Activated naive CD8-positive, alpha-beta T cell treated with anti-CD3 and anti-CD28 coated beads, Interleukin-2, amount 50 U/mL, for 24 hours (primary cell): ENCODE data around the gene FGF2.
A peak's percentile ranks its signal among the peaks of the same experiment; 100 is the strongest.
"Not testable (repeated sequence)": the region's sequence is repeated elsewhere in the genome, so short reads cannot be mapped to it uniquely, and the experiment has no call there.

Experiments
- ATAC-seq: fragments of 150-1000 bp; cut with Tn5 transposase; one replicate; pipeline ENCODE4 v1.10.0; 2021
- DNase-seq: peaks from one replicate; pipeline ENCODE4 v3.0.0; 2021
- H3K27ac Mint-ChIP-seq: one replicate; pipeline ENCODE4 v1.8.0; 2021; ENCODE audit warnings: mild to moderate bottlenecking, mixed read lengths
- H3K27me3 Mint-ChIP-seq: one replicate; pipeline ENCODE4 v1.8.0; 2021; ENCODE audit warnings: mixed read lengths
- H3K36me3 Mint-ChIP-seq: one replicate; pipeline ENCODE4 v1.8.0; 2021; ENCODE audit warnings: low read depth, mixed read lengths
- H3K4me1 Mint-ChIP-seq: one replicate; pipeline ENCODE4 v1.8.0; 2021; ENCODE audit warnings: mixed read lengths
- H3K4me3 Mint-ChIP-seq: one replicate; pipeline ENCODE4 v1.8.0; 2021; ENCODE audit warnings: mild to moderate bottlenecking, moderate library complexity, mixed read lengths
- H3K9me3 Mint-ChIP-seq: one replicate; pipeline ENCODE4 v1.8.0; 2021; ENCODE audit warnings: mixed read lengths

The FGF2 gene

DNA sequence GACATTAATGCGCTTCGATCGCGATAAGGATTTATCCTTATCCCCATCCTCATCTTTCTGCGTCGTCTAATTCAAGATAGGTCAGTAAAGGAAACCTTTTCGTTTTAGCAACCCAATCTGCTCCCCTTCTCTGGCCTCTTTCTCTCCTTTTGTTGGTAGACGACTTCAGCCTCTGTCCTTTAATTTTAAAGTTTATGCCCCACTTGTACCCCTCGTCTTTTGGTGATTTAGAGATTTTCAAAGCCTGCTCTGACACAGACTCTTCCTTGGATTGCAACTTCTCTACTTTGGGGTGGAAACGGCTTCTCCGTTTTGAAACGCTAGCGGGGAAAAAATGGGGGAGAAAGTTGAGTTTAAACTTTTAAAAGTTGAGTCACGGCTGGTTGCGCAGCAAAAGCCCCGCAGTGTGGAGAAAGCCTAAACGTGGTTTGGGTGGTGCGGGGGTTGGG lies 528 bp upstream of the FGF2 start:
- no peak for ATAC-seq
- H3K27ac Mint-ChIP-seq = no peak overlapping the region
- no peaks in the 10 kb centered on the region for H3K36me3 Mint-ChIP-seq
- H3K4me3 Mint-ChIP-seq = peak overlapping the region; percentile 41
- peaks cover 12% of the 10 kb centered on the region for H3K4me1 Mint-ChIP-seq
- peaks cover 72% of the 10 kb centered on the region for H3K27me3 Mint-ChIP-seq
- H3K9me3 Mint-ChIP-seq = no peaks in the 10 kb centered on the region
- DNase-seq = no peak

GRCh38 chr4:122827258-122827878 lies 737 bp downstream of the FGF2 start:
- Mint-ChIP-seq H3K9me3 (no peaks in the 10 kb centered on the region), H3K27me3 (peaks cover 73% of the 10 kb centered on the region), H3K27ac (no peak overlapping the region), H3K36me3 (no peaks in the 10 kb centered on the region), H3K4me1 (peaks cover 12% of the 10 kb centered on the region), H3K4me3 (peak overlapping the region; percentile 78)
- ATAC-seq (peak; percentile 20), DNase-seq (peak; percentile 38)

DNA sequence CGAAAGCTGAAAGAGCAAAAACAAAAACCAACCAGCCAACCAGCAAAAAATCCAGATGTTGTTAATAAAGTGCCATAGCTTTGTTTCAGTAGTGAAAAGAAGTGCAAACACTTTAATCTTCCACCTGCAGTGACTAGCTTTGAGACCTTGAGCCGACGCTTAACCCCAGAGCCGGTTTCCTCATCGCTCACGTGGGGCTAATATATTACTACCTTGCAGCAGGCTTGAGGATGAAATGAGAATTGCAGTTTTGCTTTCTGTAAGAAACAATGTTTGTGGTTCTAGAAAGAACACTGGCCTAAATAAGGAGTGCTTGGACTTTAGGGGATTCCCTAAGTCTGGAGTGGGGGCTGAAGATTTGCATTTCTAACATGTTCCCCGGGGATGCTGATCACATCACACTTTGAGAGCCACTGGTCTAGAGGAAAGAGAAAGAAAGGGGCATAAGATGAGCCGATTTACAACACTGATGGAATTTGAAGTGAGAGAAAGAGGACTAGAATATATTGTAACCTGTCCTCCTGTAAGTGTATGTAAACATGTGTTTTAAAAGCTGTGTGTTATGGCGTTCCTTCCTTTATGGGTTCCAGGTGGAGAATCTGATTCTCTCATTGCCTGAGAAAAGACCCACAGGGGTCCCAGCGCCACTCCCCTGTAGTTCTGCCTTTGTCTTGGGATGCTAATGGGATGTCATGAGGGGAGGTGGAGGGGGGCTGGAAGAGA lies 1.4 kb downstream of the FGF2 start:
- peaks cover 12% of the 10 kb centered on the region for H3K4me1 Mint-ChIP-seq
- DNase-seq = peak; percentile 21
- no peak overlapping the region for H3K27ac Mint-ChIP-seq
- ATAC-seq = peak; percentile 79
- H3K36me3 Mint-ChIP-seq = no peaks in the 10 kb centered on the region
- H3K27me3 Mint-ChIP-seq = peaks cover 78% of the 10 kb centered on the region
- H3K9me3 Mint-ChIP-seq = no peaks in the 10 kb centered on the region
- peak overlapping the region; percentile 78 for H3K4me3 Mint-ChIP-seq

- DNase-seq (no peak), ATAC-seq (no peak)
- no peak overlapping the region for H3K4me3 Mint-ChIP-seq
- no peaks in the 10 kb centered on the region for H3K36me3 Mint-ChIP-seq
- peaks cover 12% of the 10 kb centered on the region for H3K4me1 Mint-ChIP-seq
- H3K27me3 Mint-ChIP-seq = peaks cover 60% of the 10 kb centered on the region
- no peak overlapping the region for H3K27ac Mint-ChIP-seq
- no peaks in the 10 kb centered on the region for H3K9me3 Mint-ChIP-seq
Observed at GRCh38 chr4:122830426-122831095, 3.9 kb downstream of the FGF2 start.

GRCh38 chr4:122831515-122832196 lies 5.0 kb downstream of the FGF2 start:
- H3K36me3 Mint-ChIP-seq = no peaks in the 10 kb centered on the region
- peaks cover 11% of the 10 kb centered on the region for H3K4me1 Mint-ChIP-seq
- no peaks in the 10 kb centered on the region for H3K9me3 Mint-ChIP-seq
- H3K27ac Mint-ChIP-seq = no peak overlapping the region
- no peak overlapping the region for H3K4me3 Mint-ChIP-seq
- ATAC-seq (no peak), DNase-seq (no peak)
- peaks cover 53% of the 10 kb centered on the region for H3K27me3 Mint-ChIP-seq

GRCh38 chr4:122832732-122833131 lies 6.1 kb downstream of the FGF2 start:
- no peaks in the 10 kb centered on the region for H3K9me3 Mint-ChIP-seq
- no peak overlapping the region for H3K4me3 Mint-ChIP-seq
- ATAC-seq = no peak
- no peak overlapping the region for H3K27ac Mint-ChIP-seq
- no peak for DNase-seq
- peaks cover 53% of the 10 kb centered on the region for H3K27me3 Mint-ChIP-seq
- peaks cover 7% of the 10 kb centered on the region for H3K4me1 Mint-ChIP-seq
- H3K36me3 Mint-ChIP-seq = no peaks in the 10 kb centered on the region

- no peaks in the 10 kb centered on the region for H3K9me3 Mint-ChIP-seq
- H3K27ac Mint-ChIP-seq = no peak overlapping the region
- H3K27me3 Mint-ChIP-seq = peaks cover 43% of the 10 kb centered on the region
- ATAC-seq (no peak), DNase-seq (no peak)
- no peak overlapping the region for H3K4me3 Mint-ChIP-seq
- no peaks in the 10 kb centered on the region for H3K4me1 Mint-ChIP-seq
- no peaks in the 10 kb centered on the region for H3K36me3 Mint-ChIP-seq
Observed at GRCh38 chr4:122833999-122834398, 7.4 kb downstream of the FGF2 start.

DNA sequence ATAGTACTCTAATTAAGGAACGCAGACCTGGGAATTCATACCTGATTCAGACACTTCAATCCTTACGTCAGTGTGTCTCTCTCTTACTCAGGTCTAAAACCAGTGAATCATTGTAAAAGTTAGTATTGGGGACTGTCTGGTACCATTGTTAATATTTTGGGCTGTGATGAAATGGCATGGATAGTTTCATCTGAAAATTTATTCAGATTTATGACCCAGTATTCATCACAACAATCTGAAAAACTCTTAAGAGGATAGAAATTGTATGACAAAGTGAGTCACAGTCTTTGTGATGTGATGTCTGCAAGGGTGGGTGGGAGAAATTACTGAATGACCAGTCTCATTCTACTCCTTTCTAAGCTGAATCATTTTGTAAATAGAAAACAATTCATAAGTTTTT lies 10.3 kb downstream of the FGF2 start:
- H3K27me3 Mint-ChIP-seq = peaks cover 28% of the 10 kb centered on the region
- no peak for DNase-seq
- no peak overlapping the region for H3K27ac Mint-ChIP-seq
- ATAC-seq = no peak
- H3K9me3 Mint-ChIP-seq = no peaks in the 10 kb centered on the region
- no peaks in the 10 kb centered on the region for H3K36me3 Mint-ChIP-seq
- H3K4me3 Mint-ChIP-seq = no peak overlapping the region
- no peaks in the 10 kb centered on the region for H3K4me1 Mint-ChIP-seq

- no peaks in the 10 kb centered on the region for H3K36me3 Mint-ChIP-seq
- H3K4me3 Mint-ChIP-seq = no peak overlapping the region
- DNase-seq (no peak), ATAC-seq (no peak)
- H3K9me3 Mint-ChIP-seq = no peaks in the 10 kb centered on the region
- H3K4me1 Mint-ChIP-seq = no peaks in the 10 kb centered on the region
- H3K27me3 Mint-ChIP-seq = peaks cover 20% of the 10 kb centered on the region
- H3K27ac Mint-ChIP-seq = no peak overlapping the region
Observed at GRCh38 chr4:122838034-122838433, 11.4 kb downstream of the FGF2 start.

- Mint-ChIP-seq H3K4me3 (no peak overlapping the region), H3K4me1 (no peaks in the 10 kb centered on the region), H3K36me3 (no peaks in the 10 kb centered on the region), H3K27me3 (peaks cover 17% of the 10 kb centered on the region), H3K9me3 (no peaks in the 10 kb centered on the region), H3K27ac (no peak overlapping the region)
- ATAC-seq (no peak), DNase-seq (no peak)
Observed at GRCh38 chr4:122842392-122842791, 15.8 kb downstream of the FGF2 start.

DNA sequence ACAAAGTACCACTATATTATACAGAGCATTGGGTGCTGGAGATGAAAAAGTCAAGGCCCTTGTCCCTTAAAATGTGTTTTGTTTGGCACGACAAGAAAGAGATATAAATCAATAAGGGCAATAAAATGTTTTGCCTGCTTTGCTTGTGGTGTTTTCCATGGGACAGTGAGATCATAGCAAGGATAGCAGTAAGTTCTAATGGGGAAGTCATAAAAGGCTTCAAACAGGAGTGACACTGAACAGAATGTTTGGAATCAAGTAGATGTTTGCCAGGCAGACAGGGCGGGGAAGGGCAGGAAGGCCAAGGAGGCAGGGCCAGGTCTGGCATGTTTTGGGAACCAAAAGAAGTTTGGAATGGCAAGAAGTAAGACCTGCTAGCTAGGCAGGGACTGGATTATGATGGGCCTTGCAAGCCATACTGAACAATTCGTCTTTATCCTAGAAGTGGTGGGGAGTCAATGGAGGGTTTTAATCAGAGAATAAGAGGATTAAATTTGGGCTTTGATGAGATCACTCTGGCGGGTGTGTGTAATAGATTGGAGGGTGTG lies 16.4 kb downstream of the FGF2 start:
- no peak for ATAC-seq
- no peaks in the 10 kb centered on the region for H3K4me1 Mint-ChIP-seq
- peaks cover 15% of the 10 kb centered on the region for H3K27me3 Mint-ChIP-seq
- H3K9me3 Mint-ChIP-seq = no peaks in the 10 kb centered on the region
- no peak overlapping the region for H3K4me3 Mint-ChIP-seq
- H3K36me3 Mint-ChIP-seq = no peaks in the 10 kb centered on the region
- no peak overlapping the region for H3K27ac Mint-ChIP-seq
- DNase-seq = no peak

DNA sequence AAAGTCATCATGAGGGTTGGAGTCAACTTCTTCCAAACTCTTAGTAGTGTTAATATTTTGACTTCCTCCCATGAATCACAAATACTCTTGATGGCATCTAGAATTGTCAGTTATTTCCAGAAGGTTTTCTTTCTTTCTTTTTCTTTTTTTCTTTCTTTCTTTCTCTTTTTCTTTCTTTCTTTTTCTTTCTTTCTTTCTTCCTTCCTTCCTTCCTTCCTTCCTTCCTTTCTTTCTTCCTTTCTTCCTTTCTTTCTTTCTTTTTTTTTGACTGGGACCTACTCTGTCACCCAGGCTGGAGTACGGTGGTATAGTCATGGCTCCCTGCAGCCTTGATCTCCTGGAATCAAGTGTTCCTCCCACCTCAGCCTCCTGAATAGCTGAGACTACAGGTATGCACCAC lies 17.8 kb downstream of the FGF2 start:
- not testable (repeated sequence) for H3K4me3 Mint-ChIP-seq, H3K27ac Mint-ChIP-seq

GRCh38 chr4:122845066-122845465 lies 18.4 kb downstream of the FGF2 start:
- DNase-seq (no peak), ATAC-seq (no peak)
- no peaks in the 10 kb centered on the region for H3K36me3 Mint-ChIP-seq
- no peaks in the 10 kb centered on the region for H3K4me1 Mint-ChIP-seq
- H3K27me3 Mint-ChIP-seq = peaks cover 9% of the 10 kb centered on the region
- no peak overlapping the region for H3K4me3 Mint-ChIP-seq
- no peaks in the 10 kb centered on the region for H3K9me3 Mint-ChIP-seq
- no peak overlapping the region for H3K27ac Mint-ChIP-seq

More for the DNA sequence above, 17.8 kb downstream of the FGF2 start:
- ATAC-seq, H3K9me3 Mint-ChIP-seq, DNase-seq, H3K4me1 Mint-ChIP-seq, H3K36me3 Mint-ChIP-seq: not testable (repeated sequence)
- H3K27me3 Mint-ChIP-seq = peaks cover 13% of the 10 kb centered on the region

DNA sequence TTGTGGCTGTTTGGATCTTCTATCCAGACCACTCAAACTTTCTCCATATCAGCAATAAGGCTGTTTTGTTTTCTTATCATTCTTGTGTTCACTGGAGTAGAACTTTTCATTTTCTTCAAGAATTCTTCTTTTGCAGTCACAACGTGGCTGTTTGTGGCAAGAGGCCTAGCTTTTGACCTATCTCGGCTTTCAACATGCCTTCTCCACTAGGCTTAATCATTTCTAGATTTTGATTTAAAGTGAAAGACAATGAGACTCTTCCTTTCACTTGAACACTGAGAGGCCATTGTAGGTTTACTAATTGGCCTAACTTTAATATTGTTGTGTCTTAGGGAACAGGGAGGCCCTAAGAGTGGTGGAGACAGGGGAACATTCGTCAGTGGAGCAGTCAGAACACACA lies 19.1 kb downstream of the FGF2 start:
- Mint-ChIP-seq H3K9me3 (no peaks in the 10 kb centered on the region), H3K27ac (no peak overlapping the region), H3K36me3 (no peaks in the 10 kb centered on the region), H3K4me3 (no peak overlapping the region), H3K27me3 (peaks cover 14% of the 10 kb centered on the region), H3K4me1 (no peaks in the 10 kb centered on the region)
- ATAC-seq (no peak), DNase-seq (no peak)
